SK-N-SH (cell line): ENCODE measurements around the gene AMPH. TPM values are rescaled to one million over a fixed set of nuclear protein-coding genes. Genes with fewer than 3 reads are reported as not detected.

Source experiments
- CTCF ChIA-PET: fragments of 300-600, 350-600 bp; formaldehyde crosslinking; extraction: SDS; loops from one replicate; lab custom pipeline; 2021; lab: Yijun Ruan, JAX
- POLR2A ChIA-PET: fragments of 350-600 bp; sonication (Branson Sonifier 250); formaldehyde crosslinking; extraction: SDS; loops from one replicate; lab custom pipeline; 2020; ENCODE audit warnings: antibody characterized with exemption, inconsistent platforms; lab: Yijun Ruan, JAX
- DNase-seq: peaks from one replicate; pipeline ENCODE4 v3.0.0; 2012
- H2AFZ ChIP-seq: fragments of 200-600 bp; sonication (generic); 2 replicates; pipeline ENCODE4 v1.8.1; 2016; ENCODE audit warnings: antibody characterized with exemption, mild to moderate bottlenecking, low read depth
- H3F3A ChIP-seq: fragments of 200-600 bp; sonication (generic); replicated peaks from 2 replicates; pipeline ENCODE3; 2016; ENCODE audit warnings: antibody characterized with exemption, mild to moderate bottlenecking; ENCODE audit not compliant: insufficient read depth
- H3K27ac ChIP-seq, 2 experiments: fragments of 200-500 bp in 1 of 2; fragments of 200-600 bp in 1 of 2; sonication (Bioruptor generic) in 1 of 2; sonication (generic), shearing (Covaris generic) in 1 of 2; 2 replicates each; pipeline versions ENCODE4 v1.5.1 to v1.6.1; 2014 to 2016; ENCODE audit warnings: low read depth in 2 of 2, inconsistent platforms in 1 of 2, low read length in 1 of 2, mild to moderate bottlenecking in 1 of 2, mixed read lengths in 1 of 2
- H3K27me3 ChIP-seq: fragments of 200-600 bp; sonication (generic), shearing (Covaris generic); 2 replicates; pipeline ENCODE4 v1.6.1; 2016; ENCODE audit warnings: mixed run types; ENCODE audit not compliant: insufficient read depth
- H3K36me3 ChIP-seq, 2 experiments: fragments of 200-500 bp in 1 of 2; fragments of 200-600 bp in 1 of 2; sonication (Bioruptor generic) in 1 of 2; sonication (generic) in 1 of 2; replicated peaks in 1 of 2; 2 replicates each; pipeline versions ENCODE3 to v1.5.1; 2014 to 2016; ENCODE audit warnings: low read length in 1 of 2, mild to moderate bottlenecking in 1 of 2; ENCODE audit not compliant: insufficient read depth in 2 of 2, control insufficient read depth in 1 of 2
- H3K4me1 ChIP-seq, 2 experiments: fragments of 200-500 bp in 1 of 2; fragments of 200-600 bp in 1 of 2; sonication (Bioruptor generic) in 1 of 2; sonication (generic), shearing (Covaris generic) in 1 of 2; 2 replicates each; pipeline versions ENCODE4 v1.5.1 to v1.6.1; 2014 to 2016; ENCODE audit warnings: low read depth in 1 of 2, low read length in 1 of 2, mixed run types in 1 of 2; ENCODE audit not compliant: insufficient read depth in 2 of 2, control insufficient read depth in 1 of 2
- H3K4me2 ChIP-seq: fragments of 200-600 bp; sonication (generic), shearing (Covaris generic); 2 replicates; pipeline ENCODE4 v1.6.1; 2017; ENCODE audit warnings: mixed run types
- H3K4me3 ChIP-seq, 2 experiments: fragments of 200-500 bp in 1 of 2; fragments of 200-600 bp in 1 of 2; sonication (Bioruptor generic) in 1 of 2; sonication (generic), shearing (Covaris generic) in 1 of 2; 2 replicates each; pipeline versions ENCODE4 v1.5.1 to v1.8.1; 2014 to 2016; ENCODE audit warnings: low read depth in 2 of 2, inconsistent platforms in 1 of 2, low read length in 1 of 2, mild to moderate bottlenecking in 1 of 2, mixed read lengths in 1 of 2, moderate library complexity in 1 of 2
- H3K79me2 ChIP-seq: fragments of 200-600 bp; sonication (generic); 2 replicates; pipeline ENCODE4 v1.8.1; 2017; ENCODE audit warnings: mild to moderate bottlenecking; ENCODE audit not compliant: insufficient read depth
- H3K9ac ChIP-seq: fragments of 200-600 bp; sonication (generic); 2 replicates; pipeline ENCODE4 v1.6.1; 2017; ENCODE audit warnings: mixed run types
- H3K9me2 ChIP-seq: fragments of 200-600 bp; sonication (generic); 2 replicates; pipeline ENCODE4 v1.6.1; 2017; ENCODE audit warnings: mixed run types
- H3K9me3 ChIP-seq: fragments of 200-600 bp; sonication (generic); 2 replicates; pipeline ENCODE4 v1.6.1; 2017; ENCODE audit warnings: mixed run types, mild to moderate bottlenecking, moderate library complexity
- H4K20me1 ChIP-seq: fragments of 200-600 bp; sonication (generic); 2 replicates; pipeline ENCODE4 v1.6.1; 2017; ENCODE audit warnings: mild to moderate bottlenecking, mixed run types; ENCODE audit not compliant: insufficient read depth
- ELF1 ChIP-seq: IDR thresholded peaks from 2 replicates; pipeline ENCODE4 v1.4.0; 2012
- FOSL2 ChIP-seq: IDR thresholded peaks from 2 replicates; pipeline ENCODE4 v1.4.0; 2012; ENCODE audit warnings: low read depth, mild to moderate bottlenecking, moderate library complexity, borderline replicate concordance
- GATA2 ChIP-seq: sonication (generic); formaldehyde crosslinking; IDR thresholded peaks from 2 replicates; pipeline ENCODE4 v1.5.0; 2020; ENCODE audit warnings: mild to moderate bottlenecking, missing genetic modification reagents
- MEF2A ChIP-seq: IDR thresholded peaks from 2 replicates; pipeline ENCODE4 v1.4.0; 2012; ENCODE audit warnings: low read depth, borderline replicate concordance
- MXI1 ChIP-seq: IDR thresholded peaks from 2 replicates; pipeline ENCODE4 v1.6.1; 2012; ENCODE audit warnings: mild to moderate bottlenecking, low read depth, low read length, improper control_type of control experiment
- NFIC ChIP-seq: IDR thresholded peaks from 2 replicates; pipeline ENCODE4 v1.4.0; 2012; ENCODE audit warnings: borderline replicate concordance
- PBX3 ChIP-seq: IDR thresholded peaks from 2 replicates; pipeline ENCODE4; 2012
- RCOR1 ChIP-seq: fragments of 150-350 bp; IDR thresholded peaks from 2 replicates; pipeline ENCODE4 v1.6.1; 2017; ENCODE audit warnings: antibody characterized with exemption, low read length
- RXRA ChIP-seq: IDR thresholded peaks from 2 replicates; pipeline ENCODE4 v1.4.0; 2012; ENCODE audit warnings: low read depth, mild to moderate bottlenecking, borderline replicate concordance
- SMC3 ChIP-seq: IDR thresholded peaks from 2 replicates; pipeline ENCODE4 v1.6.1; 2012; ENCODE audit warnings: low read depth, low read length, improper control_type of control experiment
- TEAD4 ChIP-seq: IDR thresholded peaks from 2 replicates; pipeline ENCODE4 v1.4.0; 2012; ENCODE audit warnings: mild to moderate bottlenecking, borderline replicate concordance; ENCODE audit not compliant: insufficient read depth
- YY1 ChIP-seq: IDR thresholded peaks from 2 replicates; pipeline ENCODE4 v1.4.0; 2012; ENCODE audit warnings: low read depth, mild to moderate bottlenecking
- WGBS: methylation state at CpG from one replicate; pipeline ENCODE4 v1.1.6; 2017; ENCODE audit warnings: low lambda C conversion rate; 5-methylcytosine and 5-hydroxymethylcytosine counted together
- polyA plus RNA-seq, 3 experiments: library from polyadenylated mRNA; depleted of rRNA; stranded (reverse); fragments of >200 nt; gene quantifications; 2 replicates each; pipeline ENCODE4 v1.2.3, GENCODE V29; 2012
- TF ChIP-seq, protein P1 (sequence below): fragments of 150-350 bp; IDR thresholded peaks from 2 replicates; pipeline ENCODE4 v1.6.1; 2017; ENCODE audit warnings: antibody characterized with exemption, low read length, low read depth, borderline replicate concordance
- TF ChIP-seq, protein P2 (sequence below): fragments of 150-350 bp; IDR thresholded peaks from 2 replicates; pipeline ENCODE4 v1.6.1; 2016; ENCODE audit warnings: mild to moderate bottlenecking, low read depth, low read length

AMPH gene
- polyA plus RNA-seq, 1 of the 3 experiments (the other 2 are of a cell fraction) = 0.08 TPM

GRCh38 chr7:38391751-38392150 is 239.4 kb downstream of the AMPH start:
- H4K20me1 ChIP-seq = no peaks in the 10 kb centered on the region
- CTCF ChIA-PET = interaction anchor here (1.0 to 9.9 kb wide), 6 partner anchors 10 to 471 kb away, joined by 3 to 94 read pairs (median 4); partner anchors contain the start of gene EPDR1
- TF ChIP-seq RCOR1 = no peak
- no peak for TF ChIP-seq YY1
- TF ChIP-seq, protein P1, sequence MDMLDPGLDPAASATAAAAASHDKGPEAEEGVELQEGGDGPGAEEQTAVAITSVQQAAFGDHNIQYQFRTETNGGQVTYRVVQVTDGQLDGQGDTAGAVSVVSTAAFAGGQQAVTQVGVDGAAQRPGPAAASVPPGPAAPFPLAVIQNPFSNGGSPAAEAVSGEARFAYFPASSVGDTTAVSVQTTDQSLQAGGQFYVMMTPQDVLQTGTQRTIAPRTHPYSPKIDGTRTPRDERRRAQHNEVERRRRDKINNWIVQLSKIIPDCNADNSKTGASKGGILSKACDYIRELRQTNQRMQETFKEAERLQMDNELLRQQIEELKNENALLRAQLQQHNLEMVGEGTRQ = no peak
- TF ChIP-seq, protein P2, sequence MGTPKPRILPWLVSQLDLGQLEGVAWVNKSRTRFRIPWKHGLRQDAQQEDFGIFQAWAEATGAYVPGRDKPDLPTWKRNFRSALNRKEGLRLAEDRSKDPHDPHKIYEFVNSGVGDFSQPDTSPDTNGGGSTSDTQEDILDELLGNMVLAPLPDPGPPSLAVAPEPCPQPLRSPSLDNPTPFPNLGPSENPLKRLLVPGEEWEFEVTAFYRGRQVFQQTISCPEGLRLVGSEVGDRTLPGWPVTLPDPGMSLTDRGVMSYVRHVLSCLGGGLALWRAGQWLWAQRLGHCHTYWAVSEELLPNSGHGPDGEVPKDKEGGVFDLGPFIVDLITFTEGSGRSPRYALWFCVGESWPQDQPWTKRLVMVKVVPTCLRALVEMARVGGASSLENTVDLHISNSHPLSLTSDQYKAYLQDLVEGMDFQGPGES = no peak
- TF ChIP-seq PBX3 = no peak
- no peak for TF ChIP-seq GATA2 (CRISPR knock-in tag)
- no peak for TF ChIP-seq MEF2A
- no peak for TF ChIP-seq FOSL2
- TF ChIP-seq ELF1 = no peak
- no peak for TF ChIP-seq SMC3
- no peak for TF ChIP-seq MXI1
- TF ChIP-seq RXRA = no peak
- TF ChIP-seq, all 33 proteins: peak for 0
- Histone ChIP-seq H3K9me2 (no peaks in the 10 kb centered on the region), H3K9me3 (no peaks in the 10 kb centered on the region), H2AFZ (no peak overlapping the region), H3K27me3 (no peaks in the 10 kb centered on the region; the same call in 1 of the 2 replicates), H3K79me2 (no peaks in the 10 kb centered on the region), H3K9ac (no peak overlapping the region), H3K36me3 (no peaks in the 10 kb centered on the region), H3K4me3 (no peak overlapping the region), H3F3A (no peaks in the 10 kb centered on the region), H3K4me2 (no peak overlapping the region), H3K27ac (no peak overlapping the region), H3K4me1 (no peaks in the 10 kb centered on the region)
- POLR2A ChIA-PET = no interaction called here
- whole genome bisulfite sequencing = 54% methylated on average over 12 of the region's 13 CpGs
- no peak for DNase-seq

- Histone ChIP-seq H3K27ac (no peak overlapping the region), H3F3A (no peaks in the 10 kb centered on the region), H3K27me3 (no peaks in the 10 kb centered on the region), H3K4me2 (no peak overlapping the region), H3K9me2 (no peaks in the 10 kb centered on the region), H3K9me3 (no peaks in the 10 kb centered on the region), H3K79me2 (no peaks in the 10 kb centered on the region), H3K36me3 (no peaks in the 10 kb centered on the region), H3K4me1 (no peaks in the 10 kb centered on the region), H3K4me3 (no peak overlapping the region), H3K9ac (no peak overlapping the region), H2AFZ (no peak overlapping the region), H4K20me1 (no peaks in the 10 kb centered on the region)
- no peak for DNase-seq
- ChIA-PET CTCF (interaction anchor here (0.6 to 9.9 kb wide), 7 partner anchors 9 to 1034 kb away, joined by 3 to 94 read pairs (median 12); no protein-coding TSS in a partner anchor), POLR2A (no interaction called here)
- no peak for TF ChIP-seq PBX3
- no peak for TF ChIP-seq GATA2 (CRISPR knock-in tag)
- no peak for TF ChIP-seq NFIC
- TF ChIP-seq MEF2A = no peak
- no peak for TF ChIP-seq TEAD4
Observed at GRCh38 chr7:38385682-38386081, 245.5 kb downstream of the AMPH start.
